Gastrocnemius medialis (tissue), 4 donors: ENCODE results near the gene WASF2.

Experiments used
- POLR2A ChIP-seq, 2 donors: fragments of 450-650 bp; IDR thresholded peaks; one replicate each; pipeline ENCODE4 v1.6.1; 2017; ENCODE audit warnings: antibody characterized with exemption in 2 of 2, mild to moderate bottlenecking in 2 of 2, moderate library complexity in 2 of 2
- TF ChIP-seq, protein P1 (sequence below), 5 experiments: fragments of 450-650 bp in 3 of 5; fragments of 200-600 bp in 2 of 5; sonication (generic) in 2 of 5; IDR thresholded peaks in 4 of 5; conservative IDR thresholded peaks in 1 of 5; 1 replicate in 4 of 5; 2 replicates in 1 of 5; pipeline ENCODE4 v1.5.1; 2016 to 2019; ENCODE audit warnings: antibody characterized with exemption in 5 of 5, mild to moderate bottlenecking in 3 of 5, moderate library complexity in 3 of 5

DNA sequence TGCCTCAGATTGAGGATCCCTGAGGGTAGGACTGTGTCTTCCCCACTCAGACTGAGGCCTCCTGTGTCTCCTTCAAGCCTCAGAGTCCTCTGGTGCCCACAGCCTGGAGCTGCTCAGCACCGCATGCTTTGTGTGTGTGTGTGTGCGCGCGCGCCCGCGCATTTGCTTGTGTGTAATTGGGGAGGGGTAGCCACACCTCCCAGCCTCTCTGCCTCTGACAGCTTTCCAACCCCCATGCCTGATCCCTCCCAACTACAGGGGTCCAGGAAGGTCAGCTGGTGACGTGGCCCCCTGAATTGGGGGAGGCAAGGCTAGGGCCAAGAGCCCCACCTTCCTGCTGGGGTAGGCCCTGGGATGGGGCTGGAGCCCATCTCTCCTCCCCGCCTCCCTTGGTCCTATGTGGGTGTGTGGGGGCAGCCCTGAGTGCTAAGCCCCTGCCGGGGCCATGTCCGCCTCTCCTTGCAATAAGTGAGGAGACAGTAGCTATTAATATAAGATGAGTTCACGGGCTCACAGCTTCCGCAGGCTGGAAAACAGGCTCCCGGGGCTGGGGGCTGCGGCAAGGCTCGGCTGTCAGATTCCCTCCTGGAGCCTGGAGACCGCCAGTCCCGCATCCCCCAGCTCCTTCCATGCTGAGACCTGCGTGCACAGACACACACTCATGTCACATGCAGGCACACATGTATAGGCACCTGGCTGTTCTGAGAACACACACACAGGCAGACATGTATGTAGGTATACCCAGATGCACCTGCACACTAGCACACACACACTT lies 90.5 kb downstream of the WASF2 start:
- TF ChIP-seq, protein P1, sequence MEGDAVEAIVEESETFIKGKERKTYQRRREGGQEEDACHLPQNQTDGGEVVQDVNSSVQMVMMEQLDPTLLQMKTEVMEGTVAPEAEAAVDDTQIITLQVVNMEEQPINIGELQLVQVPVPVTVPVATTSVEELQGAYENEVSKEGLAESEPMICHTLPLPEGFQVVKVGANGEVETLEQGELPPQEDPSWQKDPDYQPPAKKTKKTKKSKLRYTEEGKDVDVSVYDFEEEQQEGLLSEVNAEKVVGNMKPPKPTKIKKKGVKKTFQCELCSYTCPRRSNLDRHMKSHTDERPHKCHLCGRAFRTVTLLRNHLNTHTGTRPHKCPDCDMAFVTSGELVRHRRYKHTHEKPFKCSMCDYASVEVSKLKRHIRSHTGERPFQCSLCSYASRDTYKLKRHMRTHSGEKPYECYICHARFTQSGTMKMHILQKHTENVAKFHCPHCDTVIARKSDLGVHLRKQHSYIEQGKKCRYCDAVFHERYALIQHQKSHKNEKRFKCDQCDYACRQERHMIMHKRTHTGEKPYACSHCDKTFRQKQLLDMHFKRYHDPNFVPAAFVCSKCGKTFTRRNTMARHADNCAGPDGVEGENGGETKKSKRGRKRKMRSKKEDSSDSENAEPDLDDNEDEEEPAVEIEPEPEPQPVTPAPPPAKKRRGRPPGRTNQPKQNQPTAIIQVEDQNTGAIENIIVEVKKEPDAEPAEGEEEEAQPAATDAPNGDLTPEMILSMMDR (IDR thresholded peaks at IDR 0.05 in 4 of 5, conservative IDR thresholded peaks at IDR 0.05 in 1 of 5) = no peak
- no peak for TF ChIP-seq POLR2A (IDR thresholded peaks at IDR 0.05)
